SJCRH30 (cell line): ENCODE data around the gene SH2D6. TPM values are rescaled to one million over a fixed set of nuclear protein-coding genes. Genes with fewer than 3 reads are reported as not detected.
"Not testable (repeated sequence)": the region's sequence is repeated elsewhere in the genome, so short reads cannot be mapped to it uniquely, and the experiment has no call there.

Source experiments
- DNase-seq, 2 experiments: peaks; one replicate each; pipeline ENCODE4 v3.0.0-alpha.2; 2015 to 2020
- H3K27ac ChIP-seq: fragments of 250-450 bp; sonication (Bioruptor Pico); 2 replicates; pipeline ENCODE4 v1.5.1; 2020; ENCODE audit warnings: mild to moderate bottlenecking, moderate library complexity
- H3K27me3 ChIP-seq: fragments of 250-450 bp; sonication (Bioruptor Pico); 2 replicates; pipeline ENCODE4 v1.5.1; 2020; ENCODE audit warnings: mild to moderate bottlenecking, moderate library complexity
- H3K36me3 ChIP-seq: fragments of 250-450 bp; sonication (Bioruptor Pico); 2 replicates; pipeline ENCODE4 v1.5.1; 2020; ENCODE audit warnings: mild to moderate bottlenecking, moderate library complexity
- H3K4me1 ChIP-seq: fragments of 250-450 bp; sonication (Bioruptor Pico); 2 replicates; pipeline ENCODE4 v1.5.1; 2020; ENCODE audit warnings: mild to moderate bottlenecking, moderate library complexity
- H3K4me3 ChIP-seq: fragments of 250-450 bp; sonication (Bioruptor Pico); 2 replicates; pipeline ENCODE4 v1.5.1; 2020; ENCODE audit warnings: mild to moderate bottlenecking, moderate library complexity
- H3K9me3 ChIP-seq: fragments of 250-450 bp; sonication (Bioruptor Pico); replicated peaks from 2 replicates; pipeline ENCODE4 v1.5.1; 2020; ENCODE audit warnings: mild to moderate bottlenecking, moderate library complexity
- total RNA-seq: library from RNA; depleted of rRNA; stranded (reverse); fragments of >200 nt; shearing (Covaris generic); gene quantifications from 2 replicates; pipeline ENCODE4 v1.2.3, GENCODE V29; 2014

SH2D6 gene
- total RNA-seq, 1 experiment from 2014 or later, result 0.77 TPM

- Histone ChIP-seq H3K36me3 (no peaks in the 10 kb centered on the region), H3K27me3 (no peaks in the 10 kb centered on the region), H3K27ac (peak overlapping the region; percentile 94), H3K9me3 (no peaks in the 10 kb centered on the region), H3K4me3 (peak overlapping the region; percentile 65), H3K4me1 (peaks cover 41% of the 10 kb centered on the region)
- DNase-seq, result peak; percentile 87 to 91
Observed at GRCh38 chr2:85437488-85438200, 19.1 kb downstream of the SH2D6 start.

- no peaks in the 10 kb centered on the region for H3K27me3 ChIP-seq
- H3K4me1 ChIP-seq, result peaks cover 33% of the 10 kb centered on the region
- H3K4me3 ChIP-seq, result peak overlapping the region; percentile 65
- H3K27ac ChIP-seq, result peak overlapping the region; percentile 94
- H3K9me3 ChIP-seq, result no peaks in the 10 kb centered on the region
- H3K36me3 ChIP-seq, result no peaks in the 10 kb centered on the region
- peak in 1 of 2 experiments; percentile 50 for DNase-seq
Observed at GRCh38 chr2:85438201-85439024, 19.9 kb downstream of the SH2D6 start.

GRCh38 chr2:85439025-85439472 is 20.5 kb downstream of the SH2D6 start:
- Histone ChIP-seq H3K36me3 (no peaks in the 10 kb centered on the region), H3K27ac (peak overlapping the region; percentile 94; the same call in 1 of the 2 replicates), H3K4me3 (no peak overlapping the region), H3K27me3 (no peaks in the 10 kb centered on the region), H3K4me1 (peaks cover 30% of the 10 kb centered on the region), H3K9me3 (no peaks in the 10 kb centered on the region)
- DNase-seq, result no peak

- DNase-seq, H3K9me3 ChIP-seq, H3K4me3 ChIP-seq, H3K27ac ChIP-seq, H3K36me3 ChIP-seq, H3K27me3 ChIP-seq: not testable (repeated sequence)
- peaks cover 25% of the 10 kb centered on the region for H3K4me1 ChIP-seq
Observed at GRCh38 chr2:85439569-85439968, 21.1 kb downstream of the SH2D6 start.

GRCh38 chr2:85439986-85440385 is 21.5 kb downstream of the SH2D6 start:
- H3K27ac ChIP-seq, result no peak overlapping the region
- no peaks in the 10 kb centered on the region for H3K9me3 ChIP-seq
- peaks cover 23% of the 10 kb centered on the region for H3K4me1 ChIP-seq
- no peak overlapping the region for H3K4me3 ChIP-seq
- no peak for DNase-seq
- no peaks in the 10 kb centered on the region for H3K36me3 ChIP-seq
- no peaks in the 10 kb centered on the region for H3K27me3 ChIP-seq

GRCh38 chr2:85440729-85441128 is 22.2 kb downstream of the SH2D6 start:
- Histone ChIP-seq H3K27ac (no peak overlapping the region), H3K9me3 (no peaks in the 10 kb centered on the region), H3K36me3 (no peaks in the 10 kb centered on the region), H3K4me1 (peaks cover 25% of the 10 kb centered on the region), H3K4me3 (no peak overlapping the region), H3K27me3 (no peaks in the 10 kb centered on the region)
- DNase-seq, result no peak

- Histone ChIP-seq H3K27ac (no peak overlapping the region), H3K9me3 (no peaks in the 10 kb centered on the region), H3K4me1 (peaks cover 30% of the 10 kb centered on the region), H3K27me3 (no peaks in the 10 kb centered on the region), H3K4me3 (no peak overlapping the region), H3K36me3 (no peaks in the 10 kb centered on the region)
- DNase-seq, result no peak
Observed at GRCh38 chr2:85441864-85442263, 23.4 kb downstream of the SH2D6 start.

- no peaks in the 10 kb centered on the region for H3K27me3 ChIP-seq
- DNase-seq, result no peak
- H3K27ac ChIP-seq, result no peak overlapping the region
- no peaks in the 10 kb centered on the region for H3K9me3 ChIP-seq
- no peaks in the 10 kb centered on the region for H3K36me3 ChIP-seq
- no peak overlapping the region for H3K4me3 ChIP-seq
- peaks cover 20% of the 10 kb centered on the region for H3K4me1 ChIP-seq
Observed at GRCh38 chr2:85444629-85445172, 26.2 kb downstream of the SH2D6 start.

GRCh38 chr2:85445316-85446295 is 27.1 kb downstream of the SH2D6 start:
- Histone ChIP-seq H3K4me3 (no peak overlapping the region), H3K9me3 (no peaks in the 10 kb centered on the region), H3K27ac (peak overlapping the region; percentile 55), H3K36me3 (no peaks in the 10 kb centered on the region), H3K27me3 (no peaks in the 10 kb centered on the region), H3K4me1 (peaks cover 20% of the 10 kb centered on the region)
- peak; percentile 63 to 77 for DNase-seq

GRCh38 chr2:85446296-85447221 is 28.0 kb downstream of the SH2D6 start:
- peak in 1 of 2 experiments; percentile 66 for DNase-seq
- H3K4me1 ChIP-seq, result peaks cover 20% of the 10 kb centered on the region
- peak overlapping the region; percentile 55 for H3K27ac ChIP-seq
- H3K4me3 ChIP-seq, result no peak overlapping the region
- no peaks in the 10 kb centered on the region for H3K36me3 ChIP-seq
- no peaks in the 10 kb centered on the region for H3K9me3 ChIP-seq
- no peaks in the 10 kb centered on the region for H3K27me3 ChIP-seq

GRCh38 chr2:85447222-85447585 is 28.7 kb downstream of the SH2D6 start:
- Histone ChIP-seq H3K27me3 (no peaks in the 10 kb centered on the region), H3K9me3 (no peaks in the 10 kb centered on the region), H3K36me3 (no peaks in the 10 kb centered on the region), H3K4me3 (no peak overlapping the region), H3K4me1 (peaks cover 20% of the 10 kb centered on the region), H3K27ac (no peak overlapping the region)
- no peak for DNase-seq

GRCh38 chr2:85448461-85449213 is 30.1 kb downstream of the SH2D6 start:
- Histone ChIP-seq H3K36me3 (no peaks in the 10 kb centered on the region), H3K27ac (no peak overlapping the region), H3K4me1 (peaks cover 20% of the 10 kb centered on the region), H3K27me3 (no peaks in the 10 kb centered on the region), H3K9me3 (no peaks in the 10 kb centered on the region), H3K4me3 (no peak overlapping the region)
- no peak for DNase-seq

GRCh38 chr2:85449214-85449588 is 30.7 kb downstream of the SH2D6 start:
- Histone ChIP-seq H3K36me3 (no peaks in the 10 kb centered on the region), H3K9me3 (no peaks in the 10 kb centered on the region), H3K4me3 (no peak overlapping the region), H3K4me1 (peaks cover 20% of the 10 kb centered on the region), H3K27me3 (no peaks in the 10 kb centered on the region), H3K27ac (no peak overlapping the region)
- no peak for DNase-seq
